Testis (tissue), 3 donors: ENCODE results near the gene TEKTIP1. TPM values are rescaled to one million over a fixed set of nuclear protein-coding genes. Genes with fewer than 3 reads are reported as not detected.

Experiments
- DNase-seq: peaks from one replicate; pipeline ENCODE4 v3.0.0-alpha.2; 2019
- H3K27ac ChIP-seq, 2 donors: fragments of 200-600 bp; sonication (generic); one replicate each; pipeline ENCODE4 v1.5.1; 2019
- H3K27me3 ChIP-seq: fragments of 200-600 bp; sonication (generic); one replicate; pipeline ENCODE4 v1.5.1; 2019
- H3K36me3 ChIP-seq: fragments of 200-600 bp; sonication (generic); one replicate; pipeline ENCODE4 v1.5.1; 2017; ENCODE audit warnings: low read depth; ENCODE audit errors: missing control alignments
- H3K4me1 ChIP-seq: fragments of 200-600 bp; sonication (generic); one replicate; pipeline ENCODE4 v1.5.1; 2019
- H3K4me3 ChIP-seq, 2 donors: fragments of 200-600 bp; sonication (generic); one replicate each; pipeline ENCODE4 v1.5.1; 2017 to 2019
- H3K9me3 ChIP-seq: fragments of 200-600 bp; sonication (generic); one replicate; pipeline ENCODE4 v1.5.1; 2017
- CTCF ChIP-seq, 3 experiments: fragments of 450-650 bp in 2 of 3; fragments of 200-600 bp in 1 of 3; sonication (generic) in 1 of 3; IDR thresholded peaks; one replicate each; pipeline ENCODE4 v1.5.1; 2016 to 2019; ENCODE audit warnings: antibody characterized with exemption in 3 of 3, mild to moderate bottlenecking in 2 of 3, moderate library complexity in 1 of 3
- POLR2A ChIP-seq: fragments of 450-650 bp; IDR thresholded peaks from one replicate; pipeline ENCODE4 v1.6.1; 2017; ENCODE audit warnings: antibody characterized with exemption, mild to moderate bottlenecking, moderate library complexity
- WGBS, 2 donors: methylation state at CpG; one replicate each; pipeline ENCODE4 v1.1.5; 2018; 5-methylcytosine and 5-hydroxymethylcytosine counted together
- intact Hi-C: fragments of 100-400 bp; cut with DNase I; formaldehyde crosslinking; loops from one replicate; pipeline ENCODE4 v1.15.1; 2023; ENCODE audit warnings: low total_unique reads
- polyA plus RNA-seq: library from polyadenylated mRNA; stranded (reverse); fragments of 350-450 nt; fragmentation: Illumina TruSeq; extraction: RNeasy Lipid Tissue Mini Kit (QIAGEN cat#74804); gene quantifications from one replicate; pipeline ENCODE4 v1.2.3, GENCODE V29; 2014; ENCODE audit warnings: low read depth, low replicate concordance; ENCODE audit not compliant: insufficient read depth
- total RNA-seq, 2 donors: library from RNA; depleted of rRNA; stranded (reverse); fragments of >200 nt; gene quantifications; one replicate each; pipeline ENCODE4 v1.2.3, GENCODE V29; 2016

The TEKTIP1 gene
- total and polyA plus RNA-seq, 3 donors from 2014 or later: 35.8 to 68.2 (median 55.9) TPM

GRCh38 chr19:3497757-3498520 lies 41.0 kb upstream of the TEKTIP1 start:
- no peak for TF ChIP-seq POLR2A
- TF ChIP-seq CTCF (IDR thresholded peaks at IDR 0.05): no peak
- no peak for DNase-seq
- Histone ChIP-seq H3K4me3 (no peak overlapping the region), H3K4me1 (peaks cover 10% of the 10 kb centered on the region), H3K9me3 (no peaks in the 10 kb centered on the region), H3K36me3 (no peaks in the 10 kb centered on the region), H3K27ac (no peak overlapping the region), H3K27me3 (no peaks in the 10 kb centered on the region)
- WGBS, 2 donors: 93 to 98% methylated on average over 5 of the region's 5 CpGs
- intact Hi-C loops: no loop called here

GRCh38 chr19:3499738-3500428 lies 39.1 kb upstream of the TEKTIP1 start:
- peak overlapping the region; percentile 78 to 81 for H3K4me3 ChIP-seq
- H3K4me1 ChIP-seq: peaks cover 10% of the 10 kb centered on the region
- H3K36me3 ChIP-seq: no peaks in the 10 kb centered on the region
- TF ChIP-seq POLR2A: no peak
- TF ChIP-seq CTCF (IDR thresholded peaks at IDR 0.05): no peak
- no peaks in the 10 kb centered on the region for H3K27me3 ChIP-seq
- H3K27ac ChIP-seq: peak overlapping the region; percentile 88 to 89
- no peak for DNase-seq
- intact Hi-C loops: no loop called here
- H3K9me3 ChIP-seq: no peaks in the 10 kb centered on the region
- 13 to 22% methylated on average over 18 of the region's 18 CpGs for WGBS, 2 donors

GRCh38 chr19:3500429-3501101 lies 38.4 kb upstream of the TEKTIP1 start, which contains the start of gene DOHH:
Gene DOHH, minus strand, starts transcription at chr19:3500674. Its CDS starts 3,860 bp downstream, at chr19:3496814.
- TF ChIP-seq CTCF (IDR thresholded peaks at IDR 0.05): no peak
- TF ChIP-seq POLR2A: no peak

GRCh38 chr19:3501780-3502179 lies 37.2 kb upstream of the TEKTIP1 start:
- H3K9me3 ChIP-seq: no peaks in the 10 kb centered on the region
- no peaks in the 10 kb centered on the region for H3K27me3 ChIP-seq
- TF ChIP-seq CTCF (IDR thresholded peaks at IDR 0.05) (no peak), POLR2A (no peak)
- intact Hi-C loops: no loop called here
- no peak overlapping the region for H3K27ac ChIP-seq
- no peak overlapping the region for H3K4me3 ChIP-seq
- WGBS, 2 donors: 80 to 85% methylated on average over 3 of the region's 3 CpGs
- H3K36me3 ChIP-seq: no peaks in the 10 kb centered on the region
- peaks cover 14% of the 10 kb centered on the region for H3K4me1 ChIP-seq
- no peak for DNase-seq

More at GRCh38 chr19:3500429-3501101, 38.4 kb upstream of the TEKTIP1 start, which contains the start of gene DOHH:
- intact Hi-C loops: no loop called here
- Histone ChIP-seq H3K27ac (peak within 1 kb of the TSS; percentile 88 to 89), H3K36me3 (no peaks in the 10 kb centered on the region), H3K9me3 (no peaks in the 10 kb centered on the region), H3K4me1 (peaks cover 14% of the 10 kb centered on the region), H3K27me3 (no peaks in the 10 kb centered on the region), H3K4me3 (peak within 1 kb of the TSS; percentile 78 to 81)
- DNase-seq: peak; percentile 97
- 1% methylated on average over 15 to 40 of the region's 52 CpGs for WGBS, 2 donors
